IPS DF 6.9 (cell line): ENCODE measurements around the gene FILIP1.
"Not testable (repeated sequence)": the region's sequence is repeated elsewhere in the genome, so short reads cannot be mapped to it uniquely, and the experiment has no call there.

ENCODE experiments used
- DNase-seq: peaks from one replicate; pipeline ENCODE4 v3.0.0-alpha.2; 2013; ENCODE audit warnings: low read depth, low spot score
- H3K27ac ChIP-seq: one replicate; pipeline ENCODE4 v1.5.1; 2013; ENCODE audit warnings: low read length, control low read depth
- H3K27me3 ChIP-seq: 2 replicates; pipeline ENCODE4 v1.6.1; 2013; ENCODE audit warnings: mild to moderate bottlenecking, low read length; ENCODE audit not compliant: control insufficient read depth, insufficient read depth
- H3K36me3 ChIP-seq: 2 replicates; pipeline ENCODE4 v1.6.1; 2013; ENCODE audit warnings: low read length; ENCODE audit not compliant: control insufficient read depth, insufficient read depth
- H3K4me1 ChIP-seq: 2 replicates; pipeline ENCODE4 v1.6.1; 2013; ENCODE audit warnings: low read length; ENCODE audit not compliant: control insufficient read depth, insufficient read depth
- H3K4me3 ChIP-seq: 2 replicates; pipeline ENCODE4 v1.5.1; 2013; ENCODE audit warnings: mild to moderate bottlenecking, low read length
- H3K9me3 ChIP-seq: 2 replicates; pipeline ENCODE4 v1.6.1; 2013; ENCODE audit warnings: low read length, inconsistent platforms; ENCODE audit not compliant: control insufficient read depth, insufficient read depth
- WGBS: extraction: QIAGEN DNeasy Blood & Tissue Kit; methylation state at CpG from one replicate; pipeline ENCODE4 v1.1.7; 2013; ENCODE audit warnings: mixed read lengths, missing lambda C conversion rate; ENCODE audit not compliant: insufficient read length, insufficient coverage; 5-methylcytosine and 5-hydroxymethylcytosine counted together

Gene FILIP1

DNA sequence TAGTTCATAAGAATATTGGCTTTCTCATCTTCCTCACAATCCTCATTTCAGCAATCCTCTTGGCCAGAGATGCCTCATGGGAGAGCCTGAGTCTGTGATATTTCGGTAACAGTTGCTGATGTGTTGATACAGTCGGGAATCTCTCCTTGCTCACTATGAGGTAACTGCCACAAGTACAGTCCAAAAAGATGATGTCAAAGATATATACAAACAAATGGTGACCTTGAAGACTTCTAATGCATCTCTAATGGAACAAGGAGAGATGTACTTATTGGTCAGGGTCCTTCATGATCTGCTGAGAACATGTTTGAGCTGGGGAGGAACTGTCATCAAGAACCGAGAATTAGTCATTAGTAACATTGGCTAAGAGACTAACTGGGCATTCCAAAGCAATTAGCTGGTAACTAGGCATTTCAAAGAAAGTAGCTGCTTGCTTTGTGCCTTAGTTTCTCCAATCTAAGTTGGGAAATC is 56.1 kb downstream of the FILIP1 start:
- WGBS, result no CpG with 5 or more reads among the region's 3 CpGs
- no peak for DNase-seq
- Histone ChIP-seq H3K36me3 (no peaks in the 10 kb centered on the region), H3K27ac (no peak overlapping the region), H3K9me3 (no peaks in the 10 kb centered on the region), H3K27me3 (no peaks in the 10 kb centered on the region), H3K4me3 (no peak overlapping the region), H3K4me1 (no peaks in the 10 kb centered on the region)

DNA sequence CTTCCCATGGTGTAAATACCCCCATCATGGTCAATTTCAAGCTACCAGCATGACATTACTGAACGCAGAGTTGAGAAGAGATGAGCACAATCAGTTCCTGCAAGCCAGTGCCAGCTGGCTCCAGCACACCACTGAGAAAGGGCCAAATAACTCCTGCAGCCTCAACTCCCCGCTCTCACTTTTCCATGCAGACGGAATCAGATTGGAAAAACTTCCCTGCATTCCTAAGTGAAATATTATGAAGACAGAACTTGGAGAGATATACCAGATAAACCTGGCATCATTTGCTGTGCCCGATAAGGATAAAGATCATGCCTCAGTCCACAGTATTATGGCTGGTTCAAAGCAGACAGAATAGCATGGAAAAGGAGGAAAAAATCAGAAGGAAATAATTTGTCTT is 56.7 kb downstream of the FILIP1 start:
- Histone ChIP-seq H3K27me3 (no peaks in the 10 kb centered on the region), H3K9me3 (no peaks in the 10 kb centered on the region), H3K4me3 (no peak overlapping the region), H3K4me1 (no peaks in the 10 kb centered on the region), H3K36me3 (no peaks in the 10 kb centered on the region), H3K27ac (no peak overlapping the region)
- WGBS, result no CpG with 5 or more reads among the region's 4 CpGs
- no peak for DNase-seq

DNA sequence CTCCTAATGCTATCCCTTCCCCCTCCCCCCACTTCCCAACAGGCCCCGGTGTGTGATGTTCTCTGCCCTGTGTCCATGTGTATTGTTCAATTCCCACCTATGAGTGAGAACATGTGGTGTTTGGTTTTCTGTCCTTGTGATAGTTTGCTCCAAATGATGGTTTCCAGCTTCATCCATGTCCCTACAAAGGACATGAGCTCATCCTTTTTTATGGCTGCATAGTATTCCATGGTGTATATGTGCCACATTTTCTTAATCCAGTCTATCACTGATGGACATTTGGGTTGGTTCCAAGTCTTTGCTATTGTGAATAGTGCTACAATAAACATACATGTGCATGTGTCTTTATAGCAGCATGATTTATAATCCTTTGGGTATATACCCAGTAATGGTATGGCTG is 60.8 kb downstream of the FILIP1 start:
- not testable (repeated sequence) for H3K27me3 ChIP-seq, H3K4me1 ChIP-seq, H3K36me3 ChIP-seq, H3K27ac ChIP-seq, DNase-seq, H3K4me3 ChIP-seq, H3K9me3 ChIP-seq
- no CpG with 5 or more reads among the region's 1 CpG for WGBS

DNA sequence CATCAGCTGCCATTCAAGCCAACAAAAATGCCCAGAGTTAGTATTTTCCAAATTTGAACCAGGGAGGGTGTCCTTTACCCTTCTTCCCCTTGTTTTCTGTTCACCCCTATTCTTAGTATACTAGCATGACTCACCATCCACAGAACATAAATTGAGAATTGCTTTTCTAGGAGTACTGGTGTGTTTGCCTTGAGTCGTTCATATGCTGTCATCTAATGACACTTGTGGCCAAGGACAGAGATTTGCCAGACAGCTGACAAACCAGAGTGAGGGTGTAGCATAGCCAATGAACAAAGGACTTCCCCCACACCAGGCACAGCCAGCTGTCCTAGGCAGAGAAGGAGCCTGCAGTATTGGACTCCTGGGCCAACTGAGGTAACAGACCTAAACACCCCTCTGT is 62.2 kb downstream of the FILIP1 start:
- Histone ChIP-seq H3K27ac (no peak overlapping the region), H3K9me3 (no peaks in the 10 kb centered on the region), H3K4me3 (no peak overlapping the region), H3K4me1 (no peaks in the 10 kb centered on the region), H3K36me3 (no peaks in the 10 kb centered on the region), H3K27me3 (no peaks in the 10 kb centered on the region)
- no CpG with 5 or more reads among the region's 1 CpG for whole genome bisulfite sequencing
- DNase-seq, result no peak

DNA sequence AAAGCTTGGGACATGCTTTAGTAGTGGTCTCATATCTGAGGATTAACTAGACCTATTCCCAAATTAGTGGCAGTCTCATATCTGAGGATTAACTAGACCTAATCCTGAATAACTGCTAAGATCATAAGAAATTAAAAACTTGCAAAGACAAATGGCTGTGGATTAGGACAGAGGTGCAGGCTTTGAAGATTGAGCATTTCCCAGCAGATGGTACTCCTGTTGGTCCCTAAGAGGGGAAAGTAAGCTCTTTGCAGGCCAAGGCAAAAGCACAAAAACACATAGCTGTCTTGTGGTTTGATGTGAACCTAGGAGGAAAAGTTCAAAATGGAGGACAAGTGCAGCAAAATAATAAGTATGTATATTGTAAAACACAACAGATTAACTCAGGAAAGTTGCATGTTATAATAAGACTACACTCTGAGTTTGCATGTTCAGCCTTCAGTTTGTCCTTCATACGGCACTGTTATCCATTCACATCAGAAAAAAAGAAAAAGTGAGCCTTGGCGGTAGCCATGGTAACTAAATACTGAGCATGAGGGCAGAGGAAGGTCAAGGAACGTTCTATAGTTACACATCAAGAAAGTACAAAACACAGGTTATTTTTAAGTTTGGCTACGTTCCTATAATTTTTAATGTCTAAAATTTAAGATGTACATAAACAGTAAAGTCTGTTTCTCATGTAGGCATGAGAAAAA is 62.8 kb downstream of the FILIP1 start:
- H3K27ac ChIP-seq, result no peak overlapping the region
- H3K4me3 ChIP-seq, result no peak overlapping the region
- H3K27me3 ChIP-seq, result no peaks in the 10 kb centered on the region
- WGBS, result no CpG with 5 or more reads among the region's 4 CpGs
- no peaks in the 10 kb centered on the region for H3K4me1 ChIP-seq
- H3K9me3 ChIP-seq, result no peaks in the 10 kb centered on the region
- DNase-seq, result no peak
- no peaks in the 10 kb centered on the region for H3K36me3 ChIP-seq

DNA sequence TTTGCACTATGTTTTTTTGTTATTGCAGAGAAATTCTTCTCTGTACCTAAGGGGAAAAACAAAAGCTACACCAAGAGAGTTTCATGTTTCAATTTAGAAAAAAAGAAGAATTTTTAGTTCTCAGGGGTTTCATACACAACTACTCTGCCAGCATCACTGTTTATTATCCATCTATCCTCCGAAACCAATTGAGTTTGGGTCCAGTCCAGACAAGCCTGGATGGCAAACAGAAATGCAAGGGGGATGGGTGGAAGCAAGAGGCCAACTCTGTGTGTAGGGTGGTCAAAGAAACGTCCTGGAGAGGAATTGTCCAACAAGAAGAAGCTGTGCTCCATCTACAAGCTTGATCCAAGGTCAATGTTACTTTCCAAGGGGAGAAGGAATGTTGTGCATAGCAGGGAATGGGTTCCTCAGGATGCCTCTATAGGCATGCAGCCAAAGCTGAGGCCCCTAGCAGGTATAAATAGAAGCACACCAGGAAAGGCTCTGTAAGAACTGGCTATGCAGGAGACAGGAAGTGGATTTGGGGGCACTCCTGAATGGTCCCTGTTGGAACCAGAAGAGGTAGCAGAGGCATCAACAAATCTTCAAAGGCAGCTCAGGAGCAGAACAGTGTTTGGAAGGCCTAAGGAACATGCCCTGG is 64.4 kb downstream of the FILIP1 start:
- Histone ChIP-seq H3K36me3 (no peaks in the 10 kb centered on the region), H3K9me3 (no peaks in the 10 kb centered on the region), H3K27ac (no peak overlapping the region), H3K4me1 (no peaks in the 10 kb centered on the region), H3K27me3 (no peaks in the 10 kb centered on the region), H3K4me3 (no peak overlapping the region)
- no CpG with 5 or more reads among the region's 2 CpGs for WGBS
- DNase-seq, result no peak

DNA sequence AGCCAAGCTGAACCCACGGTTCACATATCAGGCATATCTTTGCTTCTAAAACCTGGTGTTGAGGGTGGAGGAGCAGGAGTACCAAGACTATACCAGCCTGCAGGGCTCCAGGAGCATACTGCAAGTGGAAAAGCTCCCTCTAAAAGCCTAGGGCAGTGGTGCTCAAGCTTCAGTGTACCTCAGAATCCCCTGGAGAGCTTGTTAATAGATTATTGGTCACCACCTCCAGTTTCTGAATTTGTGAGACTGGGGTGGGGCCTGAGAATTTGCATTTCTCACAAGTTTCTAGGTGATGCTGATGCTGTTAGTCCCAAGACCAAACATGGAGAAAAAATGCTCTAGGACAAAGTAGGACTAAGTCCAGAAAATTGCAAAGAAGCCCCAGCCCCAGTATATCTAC is 65.4 kb downstream of the FILIP1 start:
- Histone ChIP-seq H3K36me3 (no peaks in the 10 kb centered on the region), H3K4me3 (no peak overlapping the region), H3K9me3 (no peaks in the 10 kb centered on the region), H3K27me3 (no peaks in the 10 kb centered on the region), H3K4me1 (no peaks in the 10 kb centered on the region), H3K27ac (no peak overlapping the region)
- no CpG with 5 or more reads among the region's 1 CpG for WGBS
- DNase-seq, result no peak

DNA sequence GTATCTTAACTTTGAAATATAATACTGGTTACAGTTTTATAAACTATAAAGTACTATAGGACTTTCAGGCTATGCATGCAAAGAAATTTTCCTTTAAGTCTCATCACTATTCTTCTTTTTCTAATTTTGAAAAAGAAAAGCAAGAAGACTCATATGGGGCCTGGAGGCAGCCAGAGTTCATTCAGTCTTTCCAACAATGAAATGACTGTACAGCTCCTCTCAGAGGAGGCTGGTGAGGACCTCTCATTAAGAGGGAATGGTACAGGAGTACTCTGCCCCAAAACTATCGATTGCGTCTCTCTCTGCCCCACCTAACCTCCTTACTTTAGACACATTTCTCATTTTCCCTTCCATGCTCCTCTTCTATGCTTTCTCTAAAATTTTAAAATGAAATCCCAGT is 66.3 kb downstream of the FILIP1 start:
- no peaks in the 10 kb centered on the region for H3K4me1 ChIP-seq

DNA sequence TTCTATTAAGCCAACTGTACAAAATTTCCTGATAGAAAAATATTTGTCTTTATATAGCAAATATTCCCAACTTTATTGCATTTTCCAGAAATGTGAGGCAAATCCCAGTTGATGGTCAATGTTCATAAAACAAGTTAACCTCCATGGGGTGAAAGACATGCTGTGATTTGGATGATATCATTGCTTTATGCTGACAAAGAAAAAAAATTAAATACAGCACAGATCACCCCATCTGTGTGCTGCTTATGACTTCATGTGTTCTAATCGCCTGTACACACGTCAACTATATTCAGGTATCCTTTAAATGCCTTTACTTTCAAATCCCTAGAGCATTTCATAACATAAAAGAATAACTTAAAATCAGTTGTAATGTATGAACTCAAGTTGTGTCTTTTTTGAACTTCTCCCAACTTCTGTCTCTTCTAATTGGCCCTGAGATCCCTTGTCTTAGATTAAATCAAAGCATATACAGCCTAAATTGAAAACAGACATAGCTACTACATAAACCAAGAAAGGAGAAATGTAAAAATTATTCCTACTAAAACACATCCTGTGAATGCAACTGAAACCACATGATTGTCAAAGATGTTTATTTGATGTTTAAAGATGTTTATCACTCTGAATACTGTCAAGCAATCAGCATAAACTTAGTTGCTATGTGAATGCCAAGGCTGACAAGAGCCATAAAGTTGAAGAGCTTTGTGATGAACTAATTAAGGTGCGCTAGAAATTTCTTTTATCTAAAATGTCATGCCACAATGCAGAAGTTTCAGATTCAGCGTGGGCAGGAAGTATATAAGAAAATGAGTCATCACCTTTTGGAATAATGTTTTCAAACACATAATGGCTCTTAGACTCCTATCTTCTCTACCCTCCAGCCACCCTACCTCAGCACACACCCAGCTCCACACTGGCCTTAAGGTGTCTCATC is 68.7 kb downstream of the FILIP1 start:
- Histone ChIP-seq H3K4me3 (no peak overlapping the region), H3K27ac (no peak overlapping the region), H3K36me3 (no peaks in the 10 kb centered on the region), H3K9me3 (no peaks in the 10 kb centered on the region), H3K4me1 (no peaks in the 10 kb centered on the region), H3K27me3 (no peaks in the 10 kb centered on the region)
- no peak for DNase-seq
- WGBS, result no CpG with 5 or more reads among the region's 4 CpGs

More for the DNA sequence above, 66.3 kb downstream of the FILIP1 start:
- no peaks in the 10 kb centered on the region for H3K9me3 ChIP-seq
- no peaks in the 10 kb centered on the region for H3K36me3 ChIP-seq
- no peak overlapping the region for H3K4me3 ChIP-seq
- H3K27me3 ChIP-seq, result no peaks in the 10 kb centered on the region
- no peak overlapping the region for H3K27ac ChIP-seq
- no CpG with 5 or more reads among the region's 2 CpGs for WGBS
- no peak for DNase-seq

DNA sequence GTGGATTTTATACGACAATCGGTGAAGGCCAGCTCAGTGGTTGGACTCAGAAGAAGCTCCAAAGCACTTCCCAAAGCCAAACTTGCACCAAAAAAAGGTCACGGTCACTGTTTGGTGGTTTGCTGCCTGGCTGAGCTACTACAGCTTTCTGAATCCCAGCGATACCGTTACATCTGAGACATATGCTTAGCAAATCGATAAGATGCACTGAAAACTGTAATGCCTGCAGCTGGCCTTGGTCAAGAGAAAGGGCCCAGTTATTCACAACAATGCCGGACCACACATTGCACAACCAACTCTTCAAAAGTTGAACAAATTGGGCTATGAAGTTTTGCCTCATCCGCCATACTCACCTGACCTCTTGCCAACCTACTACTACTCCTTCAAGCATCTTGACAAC is 70.2 kb downstream of the FILIP1 start:
- DNase-seq, result no peak
- H3K9me3 ChIP-seq, result no peaks in the 10 kb centered on the region

More for the DNA sequence above, 70.2 kb downstream of the FILIP1 start:
- H3K27me3 ChIP-seq, result no peaks in the 10 kb centered on the region
- H3K27ac ChIP-seq, result no peak overlapping the region
- WGBS, result no CpG with 5 or more reads among the region's 8 CpGs
- H3K4me1 ChIP-seq, result no peaks in the 10 kb centered on the region
- H3K36me3 ChIP-seq, result no peaks in the 10 kb centered on the region
- no peak overlapping the region for H3K4me3 ChIP-seq
